Sigmoid colon (tissue), 7 donors: ENCODE measurements around the gene SLC22A5. TPM values are rescaled to one million over a fixed set of nuclear protein-coding genes. Genes with fewer than 3 reads are reported as not detected.

Experiments used
- DNase-seq: peaks from one replicate; pipeline ENCODE4 v3.0.0-alpha.2; 2019
- H3K27ac ChIP-seq, 4 donors: fragments of 200-600 bp; sonication (generic); one replicate each; pipeline ENCODE4 v1.5.1; 2016 to 2019; ENCODE audit warnings: mild to moderate bottlenecking in 1 of 4
- H3K27me3 ChIP-seq, 3 donors: fragments of 200-600 bp; sonication (generic); one replicate each; pipeline ENCODE4 v1.5.1; 2019; ENCODE audit warnings: mild to moderate bottlenecking in 1 of 3
- H3K36me3 ChIP-seq, 4 donors: fragments of 200-600 bp; sonication (generic); one replicate each; pipeline ENCODE4 v1.5.1; 2016 to 2019
- H3K4me1 ChIP-seq, 4 donors: fragments of 200-600 bp; sonication (generic); one replicate each; pipeline ENCODE4 v1.5.1; 2017 to 2019
- H3K4me3 ChIP-seq, 4 donors: fragments of 200-600 bp; sonication (generic); one replicate each; pipeline ENCODE4 v1.5.1; 2017 to 2019; ENCODE audit warnings: mild to moderate bottlenecking in 2 of 4, moderate library complexity in 1 of 4
- H3K9me3 ChIP-seq, 4 donors: fragments of 200-600 bp in 3 of 4; sonication (generic) in 3 of 4; one replicate each; pipeline versions ENCODE4 v1.5.1 to v1.6.1; 2013 to 2019
- CTCF ChIP-seq, 4 experiments: fragments of 450-650 bp in 3 of 4; fragments of 200-600 bp in 1 of 4; IDR thresholded peaks; one replicate each; pipeline ENCODE4 v1.5.1; 2016 to 2019; ENCODE audit warnings: antibody characterized with exemption in 4 of 4, mild to moderate bottlenecking in 3 of 4, moderate library complexity in 2 of 4
- EP300 ChIP-seq, 4 donors: sonication (generic); formaldehyde crosslinking; IDR thresholded peaks; one replicate each; pipeline ENCODE4 v1.6.1; 2017; ENCODE audit warnings: antibody characterized with exemption in 4 of 4
- POLR2A ChIP-seq, 2 donors: fragments of 450-650 bp; IDR thresholded peaks; one replicate each; pipeline ENCODE4 v1.6.1; 2016; ENCODE audit warnings: antibody characterized with exemption in 2 of 2, mild to moderate bottlenecking in 2 of 2, moderate library complexity in 2 of 2
- POLR2AphosphoS5 ChIP-seq, 4 donors: sonication (generic); formaldehyde crosslinking; IDR thresholded peaks; one replicate each; pipeline ENCODE4 v1.6.1; 2017; ENCODE audit warnings: antibody characterized with exemption in 4 of 4
- WGBS, 2 donors: extraction: QIAGEN DNeasy Blood & Tissue Kit; methylation state at CpG; one replicate each; pipeline ENCODE4 v1.1.7; 2013; 5-methylcytosine and 5-hydroxymethylcytosine counted together
- intact Hi-C: fragments of 100-400 bp; cut with DNase I; formaldehyde crosslinking; loops from one replicate; pipeline ENCODE4 v1.15.1; 2023
- polyA plus RNA-seq, 3 donors: library from polyadenylated mRNA; stranded (reverse); fragments of 200-250 nt; gene quantifications; one replicate each; pipeline ENCODE4 v1.2.3, GENCODE V29; 2013
- total RNA-seq, 4 donors: library from RNA; depleted of rRNA; stranded (reverse); fragments of >200 nt; gene quantifications; one replicate each; pipeline ENCODE4 v1.1.0, GENCODE V29; 2016
- donor health status: healthy with polysubstance abuse.
- donor health status: Bipolar disorder and iron deficiency.
- donor health status: healthy.

The SLC22A5 gene
- total and polyA plus RNA-seq, 7 donors: 3.6 to 11.9 (median 7.2) TPM

- Histone ChIP-seq H3K27me3 (no peaks in the 10 kb centered on the region), H3K4me3 (peak overlapping the region; percentile 60 to 80 (median 76)), H3K4me1 (peaks cover 0 to 34% (median 27%) of the 10 kb centered on the region in 4 donors), H3K36me3 (no peaks in the 10 kb centered on the region), H3K27ac (peak overlapping the region; percentile 83 to 89 (median 87)), H3K9me3 (no peaks in the 10 kb centered on the region)
- DNase-seq: no peak
- no peak for TF ChIP-seq CTCF (IDR thresholded peaks at IDR 0.05)
- no peak for TF ChIP-seq POLR2A (IDR thresholded peaks at IDR 0.05)
- no peak for TF ChIP-seq EP300 (IDR thresholded peaks at IDR 0.05)
- no peak for TF ChIP-seq POLR2AphosphoS5 (IDR thresholded peaks at IDR 0.05)
- intact Hi-C loops: no loop called here
- 8 to 18% methylated on average over 34 of the region's 34 CpGs for WGBS, 2 donors
These were observed 866 bp downstream of the SLC22A5 start for GRCh38 chr5:132370181-132370970.

- Histone ChIP-seq H3K27me3 (no peaks in the 10 kb centered on the region), H3K27ac (peak overlapping the region in 1 of 4 donors; percentile 89), H3K9me3 (no peaks in the 10 kb centered on the region), H3K4me3 (peak overlapping the region in 1 of 4 donors; percentile 76), H3K4me1 (peaks cover 0 to 33% (median 26%) of the 10 kb centered on the region in 4 donors), H3K36me3 (no peaks in the 10 kb centered on the region)
- intact Hi-C loops: no loop called here
- TF ChIP-seq EP300 (IDR thresholded peaks at IDR 0.05) (no peak), POLR2A (IDR thresholded peaks at IDR 0.05) (no peak), CTCF (IDR thresholded peaks at IDR 0.05) (no peak), POLR2AphosphoS5 (IDR thresholded peaks at IDR 0.05) (no peak)
- 55 to 82% methylated on average over 19 of the region's 19 CpGs for WGBS, 2 donors
- DNase-seq: no peak
These were observed 1.6 kb downstream of the SLC22A5 start for GRCh38 chr5:132370971-132371602.

GRCh38 chr5:132371603-132371994 is 2.1 kb downstream of the SLC22A5 start:
- intact Hi-C loops: no loop called here
- TF ChIP-seq POLR2A (IDR thresholded peaks at IDR 0.05) (no peak), POLR2AphosphoS5 (IDR thresholded peaks at IDR 0.05) (no peak), EP300 (IDR thresholded peaks at IDR 0.05) (no peak), CTCF (IDR thresholded peaks at IDR 0.05) (no peak)
- no peak overlapping the region for H3K4me3 ChIP-seq
- no peak for DNase-seq
- no peaks in the 10 kb centered on the region for H3K36me3 ChIP-seq
- H3K27ac ChIP-seq: peak overlapping the region in 1 of 4 donors; percentile 89
- H3K4me1 ChIP-seq: peaks cover 0 to 33% (median 26%) of the 10 kb centered on the region in 4 donors
- 88 to 89% methylated on average over 5 of the region's 5 CpGs for WGBS, 2 donors
- H3K27me3 ChIP-seq: no peaks in the 10 kb centered on the region
- no peaks in the 10 kb centered on the region for H3K9me3 ChIP-seq

- Histone ChIP-seq H3K27me3 (no peaks in the 10 kb centered on the region), H3K36me3 (no peaks in the 10 kb centered on the region), H3K4me1 (peaks cover 0 to 37% (median 27%) of the 10 kb centered on the region in 4 donors), H3K4me3 (no peak overlapping the region), H3K9me3 (no peaks in the 10 kb centered on the region), H3K27ac (peak overlapping the region in 1 of 4 donors; percentile 16)
- intact Hi-C loops: no loop called here
- WGBS, 2 donors: 56 to 76% methylated on average over 2 of the region's 2 CpGs
- no peak for TF ChIP-seq CTCF (IDR thresholded peaks at IDR 0.05)
- TF ChIP-seq EP300 (IDR thresholded peaks at IDR 0.05): no peak
- no peak for TF ChIP-seq POLR2A (IDR thresholded peaks at IDR 0.05)
- no peak for TF ChIP-seq POLR2AphosphoS5 (IDR thresholded peaks at IDR 0.05)
- DNase-seq: no peak
These were observed 2.6 kb downstream of the SLC22A5 start for GRCh38 chr5:132372127-132372526.
